GM13977 (cell line): ENCODE measurements around the gene ISYNA1.

Experiments used
- DNase-seq: peaks from one replicate; pipeline ENCODE4 v3.0.0; 2012; ENCODE audit warnings: low spot score
- in situ Hi-C: fragments of 300-500 bp; cut with MboI; formaldehyde crosslinking; loops from one replicate; pipeline ENCODE4 v1.12.0; 2022; ENCODE audit warnings: low sequenced_read_pairs, low pct_unique_long_range_greater_than_20kb, mixed read lengths, inconsistent platforms; ENCODE audit not compliant: unreplicated experiment
- TF ChIP-seq, protein P1 (sequence below): IDR thresholded peaks from 2 replicates; pipeline ENCODE4 v1.5.1; 2012; ENCODE audit warnings: mild to moderate bottlenecking, control low read depth; ENCODE audit not compliant: insufficient read depth; ENCODE audit errors: extremely low read depth, missing control alignments

ISYNA1 gene

DNA sequence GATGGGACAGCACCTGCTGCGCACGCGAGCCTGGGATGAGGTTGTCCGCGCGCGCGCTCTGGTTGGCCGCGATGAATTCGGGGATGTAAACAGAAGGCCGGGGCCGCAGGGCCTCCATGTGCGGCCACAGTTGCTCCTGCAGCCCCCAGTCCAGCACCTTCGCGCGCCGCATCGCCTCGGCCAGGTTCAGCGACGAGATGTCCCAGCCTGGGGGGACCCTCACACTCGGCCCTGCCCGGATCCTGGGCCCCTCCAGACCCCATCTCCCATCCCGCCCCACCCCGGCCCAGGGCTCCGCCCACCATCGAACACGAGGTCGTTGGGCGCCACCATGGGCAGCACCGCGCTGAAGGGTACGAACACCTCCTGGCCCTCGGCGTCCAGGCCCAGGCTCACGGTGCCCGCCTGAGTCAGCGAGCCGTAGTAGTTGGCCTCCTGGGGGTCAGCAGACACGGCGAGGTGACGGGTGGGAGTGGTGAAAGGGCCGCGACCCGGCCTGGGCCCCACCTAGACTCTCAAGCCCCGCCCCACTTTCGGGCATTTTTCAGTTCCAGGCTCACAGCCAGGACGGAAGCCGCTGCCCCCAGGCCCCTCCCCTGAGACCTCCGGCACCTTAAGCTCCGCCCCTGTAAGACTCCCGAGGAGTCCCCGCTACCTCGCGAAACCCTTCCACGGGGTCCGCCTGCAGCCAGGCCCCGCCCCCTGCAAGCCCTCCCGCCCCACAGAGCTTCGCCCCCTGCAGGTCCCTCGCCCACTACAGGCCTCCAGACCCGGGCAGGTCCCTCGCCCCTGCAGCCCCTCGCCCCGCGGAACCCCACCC, 1.1 kb downstream of the ISYNA1 start:
- in situ Hi-C loops: no loop called here
- peak; percentile 97 for DNase-seq
- TF ChIP-seq, protein P1, sequence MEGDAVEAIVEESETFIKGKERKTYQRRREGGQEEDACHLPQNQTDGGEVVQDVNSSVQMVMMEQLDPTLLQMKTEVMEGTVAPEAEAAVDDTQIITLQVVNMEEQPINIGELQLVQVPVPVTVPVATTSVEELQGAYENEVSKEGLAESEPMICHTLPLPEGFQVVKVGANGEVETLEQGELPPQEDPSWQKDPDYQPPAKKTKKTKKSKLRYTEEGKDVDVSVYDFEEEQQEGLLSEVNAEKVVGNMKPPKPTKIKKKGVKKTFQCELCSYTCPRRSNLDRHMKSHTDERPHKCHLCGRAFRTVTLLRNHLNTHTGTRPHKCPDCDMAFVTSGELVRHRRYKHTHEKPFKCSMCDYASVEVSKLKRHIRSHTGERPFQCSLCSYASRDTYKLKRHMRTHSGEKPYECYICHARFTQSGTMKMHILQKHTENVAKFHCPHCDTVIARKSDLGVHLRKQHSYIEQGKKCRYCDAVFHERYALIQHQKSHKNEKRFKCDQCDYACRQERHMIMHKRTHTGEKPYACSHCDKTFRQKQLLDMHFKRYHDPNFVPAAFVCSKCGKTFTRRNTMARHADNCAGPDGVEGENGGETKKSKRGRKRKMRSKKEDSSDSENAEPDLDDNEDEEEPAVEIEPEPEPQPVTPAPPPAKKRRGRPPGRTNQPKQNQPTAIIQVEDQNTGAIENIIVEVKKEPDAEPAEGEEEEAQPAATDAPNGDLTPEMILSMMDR: no peak

DNA sequence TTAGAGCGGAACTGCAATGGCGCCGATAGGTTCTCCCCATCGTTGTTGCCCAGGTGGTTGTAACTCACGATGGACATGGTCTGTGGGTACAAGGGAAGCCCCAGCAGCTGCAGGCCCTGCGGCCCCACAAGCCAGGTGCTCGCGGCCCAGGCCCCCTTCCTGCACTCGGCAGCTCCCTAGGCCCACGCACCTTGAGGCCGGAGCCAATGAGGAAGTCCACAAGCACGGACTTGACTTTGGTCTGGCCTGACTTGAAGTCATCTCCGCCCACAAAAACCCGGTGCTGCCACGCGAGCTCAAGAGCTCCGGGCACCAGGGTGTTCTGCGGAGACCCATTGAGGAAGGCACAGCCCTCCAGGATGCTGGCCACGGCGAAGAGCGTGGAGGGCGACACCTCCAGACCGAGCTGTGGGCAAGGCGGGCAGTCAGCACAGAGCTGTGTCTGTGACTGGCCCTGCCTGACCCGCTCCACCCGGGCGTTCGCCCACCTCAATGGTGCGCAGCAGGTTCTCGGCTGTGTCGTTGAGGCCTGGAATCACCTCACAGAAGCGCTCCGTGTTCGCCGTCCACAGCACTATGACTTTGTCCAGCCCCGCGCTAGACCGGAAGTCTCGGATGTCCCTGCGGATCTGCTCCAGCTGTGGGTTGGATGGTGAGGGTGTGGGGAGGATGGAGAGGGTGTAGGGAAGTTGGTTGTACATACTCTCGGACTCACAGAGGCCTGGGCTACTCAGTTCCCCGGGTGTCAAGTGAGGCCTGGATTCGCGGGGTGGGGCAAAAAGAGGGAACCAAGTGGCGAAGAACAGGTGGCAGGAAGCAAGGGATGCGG, 1.9 kb downstream of the ISYNA1 start:
- TF ChIP-seq, protein P1: no peak
- no peak for DNase-seq
- in situ Hi-C loops: no loop called here

DNA sequence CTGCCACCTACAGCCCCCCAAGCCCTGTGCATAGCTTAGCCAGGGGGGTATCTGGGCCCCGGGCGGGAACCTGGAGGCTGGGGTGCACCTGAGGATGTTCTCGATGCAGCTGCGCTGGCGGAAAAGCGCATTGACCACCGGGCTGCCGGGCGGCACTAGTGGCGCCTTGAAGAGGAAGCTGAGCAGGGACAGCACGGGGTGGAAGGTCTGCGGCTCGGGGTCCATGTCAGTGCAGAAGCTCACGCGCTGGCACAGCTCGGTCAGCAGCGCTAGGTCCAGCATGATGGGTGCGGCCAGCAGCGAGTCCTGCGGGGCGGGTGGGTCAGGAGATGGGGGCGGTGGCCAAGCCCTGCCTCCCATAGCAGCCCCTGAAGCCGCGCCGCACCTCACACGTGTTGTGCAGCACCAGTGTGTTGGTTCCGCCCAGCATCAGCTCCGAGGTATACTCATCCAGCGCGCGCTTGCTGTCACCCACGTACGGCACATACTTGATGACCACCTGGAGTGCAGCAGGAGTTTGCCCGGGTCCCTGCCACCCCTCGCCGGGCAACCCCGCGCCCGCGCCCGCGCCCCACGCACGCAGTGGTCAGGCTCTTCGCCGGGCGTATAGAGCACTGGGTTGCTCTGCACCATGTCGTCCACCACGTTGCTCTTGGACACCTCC, 2.6 kb downstream of the ISYNA1 start:
- no peak for DNase-seq
- TF ChIP-seq, protein P1: no peak
- in situ Hi-C loops: no loop called here

DNA sequence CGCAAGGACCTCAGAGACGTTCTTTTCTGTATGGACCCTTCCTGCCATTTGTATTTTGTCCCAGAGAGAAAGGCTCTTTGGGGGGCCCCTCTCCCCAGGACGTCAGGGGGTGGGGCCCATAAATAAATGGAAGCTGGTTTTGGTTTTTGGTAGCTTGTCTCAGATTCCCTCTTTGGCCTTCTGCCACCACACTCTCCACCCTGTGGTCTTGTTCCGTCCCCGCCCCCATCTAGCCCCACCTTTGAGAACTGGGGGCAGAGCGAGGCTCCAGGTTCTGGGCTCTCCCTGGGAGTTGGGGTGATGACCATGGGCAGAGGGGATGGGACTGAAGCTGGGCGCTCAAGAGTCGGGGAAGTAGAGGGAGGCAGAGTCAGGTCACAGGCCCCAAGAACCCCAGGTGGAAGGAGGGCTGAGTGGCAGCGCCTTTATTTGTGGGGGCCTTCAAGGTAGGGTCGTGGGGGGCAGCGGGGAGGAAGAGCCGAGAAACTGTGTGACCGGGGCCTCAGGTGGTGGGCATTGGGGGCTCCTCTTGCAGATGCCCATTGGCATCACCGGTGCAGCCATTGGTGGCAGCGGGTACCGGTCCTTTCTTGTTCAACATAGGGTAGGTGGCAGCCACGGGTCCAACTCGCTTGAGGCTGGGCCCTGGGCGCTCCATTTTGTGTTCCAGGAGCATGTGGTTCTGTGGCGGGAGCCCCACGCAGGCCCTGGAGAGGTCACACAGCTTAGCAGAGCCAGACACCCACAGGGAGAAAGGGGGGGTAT, 3.3 kb downstream of the ISYNA1 start:
- no peak for DNase-seq
- TF ChIP-seq, protein P1: no peak
- in situ Hi-C loops: no loop called here

DNA sequence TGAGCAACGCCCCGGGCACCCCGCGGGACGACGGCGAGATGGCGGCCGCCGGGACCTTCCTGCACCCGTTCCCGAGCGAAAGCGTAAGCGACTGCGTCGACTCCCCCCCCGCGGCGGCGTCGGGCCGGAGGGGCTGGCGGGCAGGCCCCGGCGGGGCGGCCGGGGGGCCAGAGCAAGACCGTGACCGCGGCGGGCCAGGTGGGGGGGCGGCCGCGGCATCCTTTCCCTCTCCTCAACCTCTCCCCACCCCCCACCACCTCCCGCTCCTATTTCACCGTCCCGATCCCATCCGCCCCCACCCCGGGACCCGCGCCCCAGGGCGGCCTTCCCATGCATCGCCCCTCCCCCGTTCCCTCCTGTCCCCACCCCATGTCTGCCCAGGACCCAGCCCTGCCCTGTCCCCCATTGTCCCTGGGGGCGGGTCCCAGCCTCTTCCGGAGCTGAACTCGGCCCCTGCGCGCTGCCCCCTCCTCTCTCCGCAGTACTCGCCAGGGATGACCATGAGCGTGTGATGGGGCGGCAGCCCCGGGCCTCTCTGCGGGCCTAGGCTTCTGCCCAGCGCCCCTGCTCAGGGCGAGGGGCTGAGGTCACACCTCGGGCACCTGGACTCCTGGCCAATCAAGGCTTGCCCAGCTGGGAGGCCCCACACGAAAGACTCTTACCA, 4.1 kb downstream of the ISYNA1 start:
- in situ Hi-C loops: no loop called here
- no peak for DNase-seq
- TF ChIP-seq, protein P1: no peak
